Endothelial cell of umbilical vein (primary cell): ENCODE measurements around the gene SMAD6. TPM values are rescaled to one million over a fixed set of nuclear protein-coding genes. Genes with fewer than 3 reads are reported as not detected.

Source experiments
- BruUV-seq: library from RNA; stranded (reverse); fragments of 400-500 nt; replicated peaks from 2 replicates; lab custom pipeline; 2021; lab: Mats Ljungman, UMichigan
- CTCF ChIA-PET: fragments of 300-600, 350-600 bp; sonication (Branson Sonifier 250); formaldehyde crosslinking; loops from one replicate; lab custom pipeline; 2021; ENCODE audit warnings: antibody characterized with exemption, inconsistent platforms; lab: Charles Lee
- POLR2A ChIA-PET: fragments of 300-600, 350-600 bp; sonication (Branson Sonifier 250); formaldehyde crosslinking; loops from one replicate; lab custom pipeline; 2021; ENCODE audit warnings: antibody characterized with exemption, inconsistent platforms; lab: Charles Lee
- DNase-seq: peaks from one replicate; pipeline ENCODE4 v3.0.0-alpha.2; 2011; ENCODE audit warnings: low read depth, low spot score
- FAIRE-seq: peaks from 2 replicates; lab custom pipeline; 2011; peaks lifted over from hg19 to GRCh38; lab: Jason Lieb, UNC
- H2AFZ ChIP-seq: 2 replicates; pipeline ENCODE4 v1.6.0; 2012; ENCODE audit warnings: low read depth, low read length, control low read depth, inconsistent platforms
- H3K27ac ChIP-seq: 2 replicates; pipeline ENCODE4 v1.5.1; 2011; ENCODE audit warnings: low read depth, mild to moderate bottlenecking, control low read depth, low read length, moderate library complexity; ENCODE audit not compliant: insufficient read depth
- H3K27me3 ChIP-seq, 2 experiments: 2 replicates each; pipeline versions ENCODE4 v1.6.0 to v1.6.1; 2011; ENCODE audit warnings: low read length in 2 of 2, mixed read lengths in 1 of 2; ENCODE audit not compliant: control insufficient read depth in 2 of 2, insufficient read depth in 2 of 2
- H3K36me3 ChIP-seq, 2 experiments: 2 replicates in 1 of 2; 3 replicates in 1 of 2; pipeline ENCODE4 v1.5.1; 2011; ENCODE audit warnings: low read length in 2 of 2, mild to moderate bottlenecking in 1 of 2, moderate library complexity in 1 of 2; ENCODE audit not compliant: control insufficient read depth in 2 of 2, insufficient read depth in 2 of 2; ENCODE audit errors: extremely low read depth in 1 of 2
- H3K4me1 ChIP-seq: 3 replicates; pipeline ENCODE4 v1.5.1; 2011; ENCODE audit warnings: mild to moderate bottlenecking, low read length; ENCODE audit not compliant: control insufficient read depth, insufficient read depth; ENCODE audit errors: extremely low read depth
- H3K4me2 ChIP-seq: 2 replicates; pipeline ENCODE4 v1.6.1; 2011; ENCODE audit warnings: low read length, control low read depth, mixed read lengths; ENCODE audit not compliant: insufficient read depth
- H3K4me3 ChIP-seq, 3 experiments: fragments of 200-600 bp in 1 of 3; sonication (generic), shearing (Covaris generic) in 1 of 3; replicated peaks in 1 of 3; 2 replicates each; pipeline ENCODE4 v1.5.1; 2011 to 2016; ENCODE audit warnings: control low read depth in 3 of 3, low read length in 3 of 3, mild to moderate bottlenecking in 2 of 3, inconsistent platforms in 1 of 3, low read depth in 1 of 3, moderate library complexity in 1 of 3; ENCODE audit not compliant: insufficient read depth in 1 of 3
- H3K79me2 ChIP-seq: 2 replicates; pipeline ENCODE4 v1.6.0; 2012; ENCODE audit warnings: low read length, inconsistent platforms; ENCODE audit not compliant: control insufficient read depth, insufficient read depth
- H3K9ac ChIP-seq: replicated peaks from 2 replicates; pipeline ENCODE3; 2011; ENCODE audit warnings: low read length, control low read depth; ENCODE audit not compliant: insufficient read depth; ENCODE audit errors: extremely low read depth
- H3K9me1 ChIP-seq: replicated peaks from 3 replicates; pipeline ENCODE4 v1.6.0; 2011; ENCODE audit warnings: mild to moderate bottlenecking, low read length; ENCODE audit not compliant: control insufficient read depth, insufficient read depth; ENCODE audit errors: extremely low read depth
- H3K9me3 ChIP-seq: replicated peaks from 2 replicates; pipeline ENCODE4 v1.5.1; 2012; ENCODE audit warnings: low read length, inconsistent platforms; ENCODE audit not compliant: control insufficient read depth, insufficient read depth
- H4K20me1 ChIP-seq: replicated peaks from 2 replicates; pipeline ENCODE3; 2011; ENCODE audit warnings: mild to moderate bottlenecking, low read length; ENCODE audit not compliant: control insufficient read depth, insufficient read depth; ENCODE audit errors: extremely low read depth
- CTCF ChIP-seq, 2 donors: IDR thresholded peaks; 1 replicate in 1 of 2; 2 replicates in 1 of 2; pipeline ENCODE4 v1.5.1; 2011; ENCODE audit warnings: low read length in 2 of 2, mild to moderate bottlenecking in 2 of 2, moderate library complexity in 2 of 2, control low read depth in 1 of 2, inconsistent platforms in 1 of 2, low read depth in 1 of 2; ENCODE audit not compliant: insufficient read depth in 1 of 2; ENCODE audit errors: extremely low read depth in 1 of 2
- EZH2 ChIP-seq: IDR thresholded peaks from 2 replicates; pipeline ENCODE4 v1.6.1; 2012; ENCODE audit warnings: borderline replicate concordance, low read depth, mild to moderate bottlenecking, moderate library complexity, low read length, inconsistent platforms; ENCODE audit not compliant: severe bottlenecking
- FOS ChIP-seq: IDR thresholded peaks from 2 replicates; pipeline ENCODE4 v1.6.1; 2011; ENCODE audit warnings: mild to moderate bottlenecking, low read length, moderate library complexity, borderline replicate concordance; ENCODE audit not compliant: insufficient read depth
- GATA2 ChIP-seq: IDR thresholded peaks from 2 replicates; pipeline ENCODE4 v1.7.0; 2011; ENCODE audit warnings: low read depth, mild to moderate bottlenecking, moderate library complexity, mixed read lengths, low read length; ENCODE audit not compliant: insufficient read length, insufficient read depth
- JUN ChIP-seq: IDR thresholded peaks from 2 replicates; pipeline ENCODE4 v1.6.1; 2011; ENCODE audit warnings: borderline replicate concordance, low read depth; ENCODE audit not compliant: insufficient read length, insufficient read depth
- MAX ChIP-seq: IDR thresholded peaks from 2 replicates; pipeline ENCODE4 v1.6.1; 2011; ENCODE audit not compliant: insufficient read depth, insufficient read length
- MYC ChIP-seq: IDR thresholded peaks from one replicate; pipeline ENCODE4 v1.6.1; 2011; ENCODE audit warnings: mild to moderate bottlenecking, low read depth, low read length
- POLR2A ChIP-seq: IDR thresholded peaks from 2 replicates; pipeline ENCODE4 v1.6.1; 2012; ENCODE audit warnings: low read depth, mild to moderate bottlenecking, control low read depth, low read length
- POLR2AphosphoS5 ChIP-seq: IDR thresholded peaks from 2 replicates; pipeline ENCODE4 v1.6.1; 2012; ENCODE audit warnings: low read depth, mild to moderate bottlenecking, control low read depth, low read length, moderate library complexity; ENCODE audit not compliant: insufficient read depth
- dilution Hi-C: fragments of 300-500 bp; cut with MboI; formaldehyde crosslinking; loops from one replicate; pipeline ENCODE4 v1.15.0; 2019; ENCODE audit warnings: low sequenced_read_pairs; ENCODE audit not compliant: extremely low pct_ligation_motif_present
- intact Hi-C: fragments of 100-400 bp; cut with micrococcal nuclease; formaldehyde crosslinking; loops from one replicate; pipeline ENCODE4 v1.10.0; 2022
- polyA plus RNA-seq, 4 experiments: library from polyadenylated mRNA; depleted of rRNA in 3 of 4; stranded (reverse) in 3 of 4; unstranded in 1 of 4; fragments of >200 nt; gene quantifications; 2 replicates each; pipeline versions ENCODE4 v1.2.1 to v1.2.3, GENCODE V29; 2011 to 2012; ENCODE audit warnings: missing spikeins in 1 of 4
- total RNA-seq: library from RNA; stranded (reverse); gene quantifications from 2 replicates; pipeline ENCODE4 v1.2.3, GENCODE V29; 2021

The SMAD6 gene
- total and polyA plus RNA-seq, 2 donors (not counting 3 experiments of a cell fraction or from before 2014, with no cell fraction given): 7.3 to 12.5 TPM

- BruUV-seq: no TSS peak
- no peaks in the 10 kb centered on the region for H3K79me2 ChIP-seq
- no peak for FAIRE-seq
- H3K9ac ChIP-seq: no peak overlapping the region
- no peak overlapping the region for H3K4me2 ChIP-seq
- H3K4me3 ChIP-seq: no peak overlapping the region
- H3K9me1 ChIP-seq: no peaks in the 10 kb centered on the region
- POLR2A ChIA-PET: no interaction called here
- no peak overlapping the region for H2AFZ ChIP-seq
- TF ChIP-seq POLR2AphosphoS5 (no peak), MYC (no peak), GATA2 (no peak), CTCF (IDR thresholded peaks at IDR 0.05; ENCODE audit: extremely low read depth in 1 of 2, insufficient read depth in 1 of 2, low read depth in 1 of 2, low read length in 2 of 2) (no peak), FOS (no peak), EZH2 (no peak), POLR2A (no peak), MAX (no peak), JUN (no peak)
- CTCF ChIA-PET: interaction anchor here (0.8 to 1.4 kb wide), 3 partner anchors 35 to 37 kb away, joined by 3 to 4 read pairs (median 3); no protein-coding TSS in a partner anchor
- H4K20me1 ChIP-seq: no peaks in the 10 kb centered on the region
- intact Hi-C loops (loop anchor here (5.0 kb wide), 1 partner anchor 597 kb away; no protein-coding TSS in a partner anchor), dilution Hi-C loops (no loop called here)
- no peak for DNase-seq
- H3K4me1 ChIP-seq: peaks cover 8% of the 10 kb centered on the region
- H3K36me3 ChIP-seq: no peaks in the 10 kb centered on the region
- H3K9me3 ChIP-seq: no peaks in the 10 kb centered on the region
- H3K27me3 ChIP-seq: no peaks in the 10 kb centered on the region
- no peak overlapping the region for H3K27ac ChIP-seq
Observed at GRCh38 chr15:66825731-66826130, 123.7 kb downstream of the SMAD6 start.
